GM12875 (cell line): Measurements from ENCODE around the gene XYLT2.
"Not testable (repeated sequence)": the region's sequence is repeated elsewhere in the genome, so short reads cannot be mapped to it uniquely, and the experiment has no call there.

Source experiments
- H3K4me3 ChIP-seq: one replicate; pipeline ENCODE4 v1.5.1; 2011; ENCODE audit warnings: low read depth, low read length, control low read depth
- CTCF ChIP-seq: IDR thresholded peaks from 2 replicates; pipeline ENCODE4 v1.5.1; 2011; ENCODE audit warnings: low read depth, mild to moderate bottlenecking, control low read depth, inconsistent platforms, low read length, moderate library complexity, borderline replicate concordance; ENCODE audit not compliant: insufficient read depth

XYLT2 gene

GRCh38 chr17:50330151-50330775, 15.7 kb upstream of the XYLT2 start:
- TF ChIP-seq CTCF = no peak
- no peak overlapping the region for H3K4me3 ChIP-seq

GRCh38 chr17:50331085-50331791, 14.7 kb upstream of the XYLT2 start:
- no peak overlapping the region for H3K4me3 ChIP-seq
- no peak for TF ChIP-seq CTCF

GRCh38 chr17:50332196-50332595, 13.7 kb upstream of the XYLT2 start:
- TF ChIP-seq CTCF = no peak
- no peak overlapping the region for H3K4me3 ChIP-seq

- H3K4me3 ChIP-seq = not testable (repeated sequence)
Measured at GRCh38 chr17:50333291-50334057, 12.5 kb upstream of the XYLT2 start.

- H3K4me3 ChIP-seq = no peak overlapping the region
- no peak for TF ChIP-seq CTCF
Measured at GRCh38 chr17:50337956-50338355, 8.0 kb upstream of the XYLT2 start.

- no peak for TF ChIP-seq CTCF
- no peak overlapping the region for H3K4me3 ChIP-seq
Measured at GRCh38 chr17:50338645-50339044, 7.3 kb upstream of the XYLT2 start.

- no peak for TF ChIP-seq CTCF
- no peak overlapping the region for H3K4me3 ChIP-seq
Measured at GRCh38 chr17:50339381-50339780, 6.5 kb upstream of the XYLT2 start.
